GM04504 (cell line): ENCODE measurements around the gene ZNF521.

Source experiments
- DNase-seq: peaks from one replicate; pipeline ENCODE4 v3.0.0-alpha.2; 2012; ENCODE audit warnings: low read depth

ZNF521 gene

DNA sequence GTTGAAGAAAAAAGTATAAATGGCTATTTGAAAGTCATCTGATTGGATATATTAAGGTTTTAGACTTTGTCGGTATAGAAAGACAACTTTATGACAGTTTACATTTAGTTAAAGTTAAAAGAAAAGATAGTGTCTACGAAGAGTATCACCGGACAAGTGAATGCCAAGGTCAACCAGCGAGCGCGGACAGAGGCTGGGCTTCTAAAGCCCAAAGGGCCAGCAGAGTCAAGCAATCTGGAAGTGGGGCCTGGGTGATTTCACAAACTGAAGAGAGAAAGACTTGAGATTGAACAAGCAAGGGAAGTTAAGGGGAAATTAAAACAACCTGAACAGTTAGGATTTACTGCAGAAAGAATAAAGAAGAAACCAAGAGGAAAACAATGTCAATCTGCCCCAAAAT lies 16.3 kb downstream of the ZNF521 start:
- no peak for DNase-seq

DNA sequence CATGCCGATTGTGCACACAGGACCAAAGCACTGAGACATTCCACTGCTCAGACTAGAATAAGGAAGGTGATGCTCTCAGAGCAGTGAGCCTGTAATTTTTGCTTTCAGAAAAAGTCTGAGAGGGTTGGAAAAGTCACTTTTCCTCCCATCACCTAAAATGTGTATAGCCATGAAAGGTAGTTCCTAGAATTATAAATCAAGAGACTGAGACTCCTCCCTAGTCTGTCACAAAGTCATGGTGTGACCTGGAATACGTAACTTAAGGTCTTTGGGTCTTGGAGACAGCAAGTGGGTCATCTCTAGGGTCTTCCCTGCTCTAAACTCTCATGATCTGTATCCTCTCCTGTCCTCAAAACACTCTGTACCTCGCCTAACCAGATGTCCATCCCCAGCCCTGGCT lies 16.9 kb downstream of the ZNF521 start:
- DNase-seq = no peak

DNA sequence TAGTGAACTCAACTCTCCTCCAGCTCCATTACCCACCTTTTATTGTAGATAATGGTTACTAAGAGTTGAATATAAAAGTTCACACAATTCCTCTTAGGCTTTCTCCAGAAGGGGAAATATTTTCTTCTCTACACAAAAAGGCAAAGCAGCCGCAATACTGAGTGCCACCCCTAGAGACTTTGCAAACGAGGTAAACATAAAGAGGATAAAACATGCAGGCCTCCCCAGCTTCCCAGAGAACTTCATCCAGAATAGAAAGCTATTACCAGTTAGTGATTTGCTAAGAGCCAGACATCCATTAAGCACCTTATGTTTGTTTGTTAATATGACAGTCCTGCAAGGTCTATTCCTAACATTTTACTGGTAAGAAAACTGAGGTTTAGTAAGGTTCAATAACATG lies 17.4 kb downstream of the ZNF521 start:
- no peak for DNase-seq

DNA sequence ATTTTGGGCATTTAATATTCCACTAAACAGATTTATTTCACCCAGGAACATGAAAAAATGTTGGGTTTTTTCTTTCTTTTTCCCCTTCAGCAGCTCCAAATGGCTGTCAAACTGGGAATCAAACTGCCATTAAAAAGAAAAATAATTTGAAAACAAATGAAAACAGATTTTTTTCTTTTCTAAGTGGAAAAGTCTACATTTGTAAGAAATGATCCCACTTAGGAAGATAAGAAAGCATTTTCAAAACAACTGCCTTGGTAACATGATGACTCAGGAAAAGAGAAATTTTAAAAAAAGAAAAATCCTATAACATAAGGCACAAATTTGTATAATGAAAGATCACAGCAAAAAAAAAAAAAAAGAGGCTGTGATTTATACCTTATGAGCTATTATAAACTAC lies 20.0 kb downstream of the ZNF521 start:
- no peak for DNase-seq

DNA sequence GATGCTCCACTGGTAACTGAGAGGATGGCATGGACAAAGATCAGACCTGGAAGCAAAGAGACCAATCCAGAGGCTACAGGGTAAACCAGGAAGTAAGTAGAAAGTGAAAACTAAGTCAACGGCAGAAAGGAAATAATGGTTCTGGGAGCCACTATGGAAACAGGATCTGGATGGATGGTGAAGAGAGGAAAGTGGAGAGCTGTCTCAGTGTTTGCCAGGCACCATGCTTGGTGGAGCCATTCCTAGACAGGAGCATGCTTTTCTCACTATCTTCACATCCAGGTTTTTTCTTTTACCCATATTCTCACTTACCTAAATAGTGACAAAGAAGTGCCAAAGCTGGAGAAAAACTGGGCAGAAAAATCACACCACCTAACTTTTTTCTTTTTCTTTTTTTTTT lies 22.2 kb downstream of the ZNF521 start:
- DNase-seq = no peak

DNA sequence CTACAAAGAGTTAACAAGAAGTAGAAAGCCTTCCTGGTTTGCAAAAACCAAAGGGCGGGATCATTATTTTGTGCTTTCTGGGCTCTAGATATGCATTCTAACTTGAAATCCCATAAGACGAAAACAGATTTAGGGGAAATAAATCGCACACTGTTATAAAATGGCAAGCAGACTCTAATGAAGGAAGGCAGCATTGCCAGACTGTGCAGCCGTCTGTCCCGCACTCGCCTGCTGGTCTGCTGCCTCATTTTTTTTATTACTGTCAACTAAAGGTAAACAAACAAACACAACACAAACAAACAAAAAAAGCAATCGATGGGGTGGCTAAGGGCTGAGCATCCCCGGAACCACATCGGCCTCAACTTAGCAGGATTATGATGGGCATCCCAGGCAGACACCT lies 24.4 kb downstream of the ZNF521 start:
- no peak for DNase-seq

DNA sequence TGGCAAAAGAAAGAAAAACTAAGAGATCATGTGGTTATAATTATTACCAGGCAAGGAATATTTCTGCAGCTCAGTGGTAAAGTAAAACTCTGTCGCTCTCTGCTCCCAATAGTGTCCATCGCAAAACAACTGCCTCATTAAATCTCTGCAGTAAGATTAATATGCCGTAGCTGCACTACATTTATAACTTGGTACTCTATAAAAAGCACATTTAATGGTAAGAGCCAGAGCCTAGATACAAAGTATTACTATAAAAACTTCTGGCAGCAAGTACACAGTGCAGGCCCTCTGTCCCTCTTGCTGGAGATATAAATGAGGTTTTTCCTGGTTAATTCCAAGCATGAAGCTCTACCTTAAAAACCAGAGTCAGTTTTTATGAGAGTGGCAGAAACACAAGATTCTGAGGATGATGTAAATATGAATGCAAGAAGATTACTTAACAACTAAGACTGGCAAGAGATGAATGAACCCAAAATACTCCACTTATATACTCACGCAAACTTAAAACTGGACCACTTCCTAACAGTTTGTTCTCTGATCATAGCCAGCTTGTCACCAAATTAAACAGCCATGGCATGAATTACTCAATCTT lies 25.5 kb downstream of the ZNF521 start:
- peak; percentile 46 for DNase-seq

DNA sequence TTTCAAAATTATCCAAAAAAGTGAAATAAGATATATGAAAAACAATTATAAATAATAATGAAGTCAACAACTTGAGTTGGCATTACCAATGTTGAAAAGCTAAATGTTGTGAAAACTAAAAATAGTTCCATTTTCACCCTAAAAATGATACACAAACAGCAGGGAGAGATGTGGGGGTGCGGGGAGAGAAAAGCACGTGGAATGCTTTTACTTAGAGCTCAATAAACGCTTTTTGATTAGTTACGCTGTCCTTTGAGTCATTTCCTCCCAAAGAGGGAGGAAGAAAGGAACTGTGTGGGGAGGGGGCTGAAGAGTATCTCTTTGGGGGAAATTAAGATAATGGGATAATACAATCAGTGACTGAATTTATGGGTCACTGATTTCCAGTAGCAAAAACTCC lies 29.2 kb downstream of the ZNF521 start:
- no peak for DNase-seq

DNA sequence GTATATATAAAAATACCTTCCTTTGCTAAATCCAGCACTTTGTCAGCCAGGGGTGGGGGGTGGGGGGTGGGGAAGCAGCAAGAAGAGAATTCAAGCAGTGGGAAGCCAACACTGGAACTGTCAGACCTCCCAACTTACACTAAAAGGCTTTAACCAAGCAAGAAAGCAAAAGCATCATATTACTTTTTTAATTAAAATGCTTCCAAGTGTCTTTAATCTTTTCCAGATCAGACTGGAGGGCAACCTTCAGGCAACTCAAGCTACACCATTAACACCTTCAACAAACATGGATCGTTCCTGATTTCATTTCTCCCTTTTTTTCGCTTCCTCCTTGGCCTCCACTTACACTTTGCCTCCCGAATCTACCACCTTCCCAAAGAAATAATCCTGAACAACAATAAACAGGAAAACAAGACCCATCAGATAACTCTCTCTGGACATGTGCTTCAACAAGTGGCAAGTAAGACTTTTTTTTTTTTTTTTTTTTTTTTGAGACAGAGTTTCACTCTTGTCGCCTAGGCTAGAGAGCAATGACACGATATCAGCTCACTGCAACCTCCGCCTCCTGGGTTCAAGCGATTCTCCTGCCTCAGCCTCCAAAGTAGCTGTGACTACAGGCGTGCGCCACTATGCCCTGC lies 35.5 kb downstream of the ZNF521 start:
- no peak for DNase-seq

DNA sequence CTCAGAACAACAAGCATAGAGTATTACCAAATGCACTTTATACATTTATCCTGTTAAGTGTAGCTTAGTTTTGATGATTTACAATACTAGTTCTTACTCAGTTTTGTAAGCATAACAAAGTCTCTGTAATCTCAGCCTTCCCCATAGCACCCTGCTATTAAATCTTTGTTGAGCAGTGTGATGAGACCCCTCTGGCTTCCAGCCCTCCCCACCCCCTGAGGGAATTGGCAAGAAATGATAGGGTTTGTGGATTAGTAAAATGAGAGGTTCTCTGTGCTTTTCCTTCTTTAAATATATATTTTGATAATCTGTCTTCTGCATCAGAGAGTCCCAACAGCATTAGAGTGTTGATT lies 37.2 kb downstream of the ZNF521 start:
- no peak for DNase-seq

DNA sequence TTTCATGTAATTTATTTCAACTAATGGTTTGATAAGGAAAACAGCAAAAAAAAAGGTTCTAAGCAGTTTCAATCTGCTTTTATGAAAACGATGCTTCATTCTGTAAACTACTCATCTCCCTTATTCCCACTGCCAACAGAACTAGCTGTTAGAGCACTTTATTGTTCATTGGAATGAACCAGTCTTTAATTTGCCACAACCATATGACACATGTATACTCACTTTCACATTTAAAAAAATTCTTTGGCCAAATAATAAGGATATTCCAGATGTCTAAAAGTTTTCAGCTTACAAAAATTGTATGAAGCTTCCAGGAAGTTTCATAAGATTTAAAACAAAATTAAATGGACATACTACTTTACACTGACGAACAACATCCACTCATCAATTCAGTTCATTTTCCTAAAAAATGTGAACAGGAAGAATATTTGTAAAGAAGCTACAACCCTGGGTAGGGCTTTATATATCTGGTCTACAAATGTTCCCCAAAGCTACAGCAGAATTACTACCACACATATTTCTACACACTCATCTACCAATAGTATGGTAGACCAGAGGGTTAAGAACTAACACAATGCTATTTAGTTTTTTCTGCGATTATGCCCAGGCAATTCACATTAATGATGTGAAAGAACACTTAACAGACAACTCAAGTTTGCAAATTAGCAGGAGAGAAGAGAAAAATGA lies 37.7 kb downstream of the ZNF521 start:
- DNase-seq = no peak

DNA sequence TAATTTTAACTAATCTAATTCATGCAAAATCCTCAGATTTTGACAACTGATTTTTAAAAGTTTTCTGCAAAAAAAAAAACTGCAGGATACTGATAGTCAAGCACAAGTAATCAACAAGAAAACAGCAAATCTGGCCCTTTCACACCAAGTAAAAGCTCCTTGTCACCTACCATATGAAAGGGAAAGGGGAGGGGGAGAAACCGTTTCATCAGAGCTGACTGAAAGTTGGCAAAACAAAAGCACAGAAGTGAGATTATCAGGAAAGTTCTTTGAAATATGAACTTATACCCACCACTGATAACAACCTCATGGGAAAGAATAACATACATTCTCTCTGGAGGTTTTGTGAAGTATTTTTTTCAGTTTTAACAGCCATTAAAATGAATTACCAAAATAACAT lies 38.7 kb downstream of the ZNF521 start:
- DNase-seq = no peak

DNA sequence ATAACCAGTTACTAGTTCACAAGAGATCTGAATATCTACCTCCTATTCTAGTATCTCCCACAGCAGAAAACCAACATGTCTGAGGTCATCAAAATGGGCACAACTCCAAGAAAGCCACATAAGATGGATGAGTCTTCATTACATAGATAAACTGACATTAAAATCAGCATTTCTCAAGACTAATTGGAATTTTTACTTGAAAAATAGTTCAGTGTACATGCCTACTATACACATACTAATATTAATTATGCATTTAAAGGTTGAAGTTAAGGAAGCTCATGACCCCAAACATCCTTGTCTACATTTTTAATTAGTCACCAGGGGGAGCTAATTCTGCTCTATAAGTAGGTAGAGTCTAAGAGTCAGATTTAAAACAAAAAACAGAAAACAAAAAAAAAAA lies 41.9 kb downstream of the ZNF521 start:
- DNase-seq = no peak

DNA sequence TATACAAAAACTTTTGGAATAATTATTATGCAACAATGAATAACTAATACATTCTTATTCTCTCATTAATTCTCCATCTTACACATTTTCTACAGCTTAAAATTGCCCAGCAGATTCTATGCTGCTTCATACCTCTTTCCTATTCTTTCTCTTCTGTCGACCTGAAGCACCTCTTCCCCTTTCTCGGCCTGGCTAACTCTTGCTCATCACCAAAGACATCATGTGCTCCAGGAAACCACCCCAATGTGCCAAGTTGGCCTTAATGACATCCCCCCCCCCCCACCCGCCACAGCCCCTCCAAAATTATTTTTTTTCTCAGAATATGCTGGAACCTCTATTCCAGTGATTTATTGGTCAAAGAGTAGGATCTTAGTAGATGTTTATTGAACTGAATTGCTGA lies 43.6 kb downstream of the ZNF521 start:
- no peak for DNase-seq

DNA sequence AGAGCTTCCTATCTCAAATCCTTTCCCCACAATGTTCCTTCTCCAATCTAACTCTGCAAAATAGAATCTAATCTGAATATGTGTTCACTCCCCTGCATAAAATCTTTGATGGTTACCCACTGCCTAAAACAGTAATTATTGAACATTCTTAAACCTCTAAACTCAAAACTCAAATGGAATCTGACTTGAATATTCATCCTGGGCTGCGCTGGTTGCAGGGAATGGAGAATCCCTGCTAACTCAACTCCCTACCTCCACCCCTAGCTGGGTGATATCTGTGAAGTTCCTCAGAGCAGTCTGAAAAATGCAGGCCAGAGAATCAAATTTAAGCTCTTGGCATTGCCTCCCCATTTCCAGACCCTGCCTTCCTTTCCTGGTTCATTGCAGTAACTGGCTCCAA lies 44.8 kb downstream of the ZNF521 start:
- no peak for DNase-seq

DNA sequence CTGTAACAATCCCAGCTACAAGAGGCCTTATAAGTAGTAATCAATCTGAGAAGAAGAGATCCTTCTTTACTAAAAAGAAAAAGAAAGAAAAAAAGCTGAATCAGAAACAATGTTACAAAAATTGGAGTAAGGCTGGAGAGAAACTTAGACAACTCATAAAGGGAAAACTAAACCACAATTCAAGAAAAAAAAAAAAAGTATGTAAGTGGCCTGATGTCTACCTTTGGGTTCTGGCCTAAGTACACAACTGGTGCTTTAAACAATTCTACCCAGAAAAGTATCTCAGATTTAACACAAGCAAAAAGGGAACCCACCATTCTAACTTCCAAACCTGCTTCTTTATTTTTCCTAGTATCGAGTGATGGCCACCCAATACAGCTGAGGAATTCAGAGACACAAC lies 45.3 kb downstream of the ZNF521 start:
- no peak for DNase-seq

DNA sequence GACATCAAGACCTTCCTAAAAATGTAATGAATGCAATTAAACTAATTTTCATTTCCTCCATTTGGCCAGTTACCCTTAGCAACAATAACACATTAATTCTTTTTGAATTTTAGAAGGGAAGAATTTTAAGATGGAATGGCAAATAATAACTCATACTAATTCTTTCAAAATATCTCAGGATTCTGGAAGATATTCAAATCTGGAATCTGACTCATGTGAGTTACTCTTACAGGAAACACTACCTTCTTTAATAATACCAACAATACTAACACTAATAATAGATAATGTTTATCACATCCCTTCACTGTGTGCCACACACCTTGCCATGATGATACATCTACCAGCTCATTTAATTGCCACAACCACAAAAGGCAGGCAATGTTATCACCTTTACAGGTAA lies 46.4 kb downstream of the ZNF521 start:
- no peak for DNase-seq

DNA sequence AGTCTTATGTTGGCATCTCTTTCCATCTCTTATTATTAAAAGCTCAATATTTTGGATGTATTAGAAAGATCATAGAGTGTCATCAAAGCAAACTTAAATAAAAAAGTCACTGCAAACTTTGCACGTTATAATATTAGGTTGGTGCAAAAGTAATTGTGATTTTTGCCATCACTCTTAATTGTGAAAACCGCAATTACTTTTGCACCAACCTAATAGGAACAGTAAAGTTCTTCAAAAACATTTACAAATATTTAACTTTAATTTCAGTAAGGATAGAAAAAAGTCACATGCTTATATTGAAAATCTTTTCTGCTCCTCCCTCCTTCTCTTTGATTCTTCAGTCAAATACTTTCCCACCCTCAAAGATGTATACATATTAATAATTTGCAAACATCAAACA lies 51.5 kb downstream of the ZNF521 start:
- DNase-seq = no peak

DNA sequence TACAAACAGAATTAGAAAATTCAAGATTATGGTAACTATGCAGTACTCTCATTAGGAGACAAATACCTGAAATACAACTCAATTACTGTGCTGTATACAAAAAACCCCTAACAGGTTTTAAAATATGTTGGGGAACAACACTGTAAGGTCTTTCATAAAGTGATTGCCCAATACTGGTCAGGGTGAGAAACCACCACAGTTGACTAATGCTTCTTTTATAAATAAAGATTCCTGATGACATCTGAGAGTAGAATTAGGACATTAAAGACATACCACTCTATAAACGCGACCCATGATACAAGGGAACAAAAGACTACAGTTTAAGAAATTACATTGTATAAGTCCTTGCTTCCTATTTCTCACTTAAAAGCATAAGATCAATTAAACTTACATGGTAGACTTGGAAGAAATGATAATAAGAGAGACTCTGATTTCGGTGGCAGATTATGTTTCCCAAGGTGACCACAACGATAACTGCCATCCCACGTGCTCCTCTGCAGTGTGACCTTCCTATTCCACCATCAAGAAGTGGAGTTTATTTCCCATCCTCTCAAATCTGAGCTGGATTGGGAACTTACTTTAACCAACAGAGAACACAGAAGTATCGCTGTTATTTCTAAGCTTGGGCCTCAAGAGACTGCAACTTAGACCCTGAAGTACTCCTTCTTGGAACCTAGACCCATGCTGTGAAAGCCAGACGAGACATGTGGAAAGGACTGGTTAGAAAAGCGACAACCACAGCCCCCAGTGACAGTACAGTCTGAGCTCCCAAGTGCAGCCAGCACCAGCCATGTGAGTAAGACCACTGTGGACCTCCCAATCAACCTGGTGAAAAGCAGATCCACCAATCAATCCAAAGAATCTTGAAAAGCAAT lies 52.3 kb downstream of the ZNF521 start:
- DNase-seq = no peak

DNA sequence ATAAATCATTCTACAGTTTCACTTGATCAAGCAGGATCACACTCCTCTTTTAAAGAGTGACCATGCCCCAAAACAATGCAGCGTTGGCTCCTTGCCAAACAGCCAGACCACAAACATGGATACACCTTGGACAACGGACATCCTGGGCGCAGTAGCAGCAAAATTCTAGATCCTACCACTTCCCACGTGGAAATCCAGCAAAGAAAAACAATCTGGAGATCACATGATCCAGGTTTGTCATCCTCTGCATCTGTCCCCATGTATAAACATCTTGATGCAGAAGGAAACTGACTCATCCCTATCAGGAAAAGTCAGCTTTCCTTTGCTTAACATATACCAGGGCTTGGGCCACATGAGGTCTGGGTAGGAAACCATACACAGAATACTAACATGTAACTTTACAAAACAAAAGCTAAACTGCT lies 53.1 kb downstream of the ZNF521 start:
- peak; percentile 79 for DNase-seq

DNA sequence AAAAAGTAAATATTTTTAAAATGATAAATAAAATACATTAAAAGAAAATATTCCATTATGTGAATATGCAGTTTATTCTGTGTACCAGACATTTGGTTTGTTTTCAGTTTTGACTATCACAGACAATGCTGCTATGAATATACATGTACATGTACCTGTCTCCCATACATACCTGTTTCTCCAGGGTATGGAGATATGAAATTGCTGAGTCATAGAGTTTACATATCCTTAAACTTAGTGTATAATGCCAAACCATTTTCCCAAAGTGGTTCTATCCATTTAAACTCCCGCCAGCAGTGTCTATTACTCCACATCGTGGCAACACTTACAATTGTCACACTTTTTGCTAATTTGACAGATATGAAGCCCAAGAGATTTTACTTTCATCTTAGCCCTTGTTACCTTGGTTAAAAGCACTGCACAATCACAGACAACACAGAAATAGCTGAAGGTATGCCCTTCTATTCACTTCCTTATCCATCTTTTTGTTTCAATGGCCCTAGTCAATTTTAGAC lies 56.3 kb downstream of the ZNF521 start:
- no peak for DNase-seq

DNA sequence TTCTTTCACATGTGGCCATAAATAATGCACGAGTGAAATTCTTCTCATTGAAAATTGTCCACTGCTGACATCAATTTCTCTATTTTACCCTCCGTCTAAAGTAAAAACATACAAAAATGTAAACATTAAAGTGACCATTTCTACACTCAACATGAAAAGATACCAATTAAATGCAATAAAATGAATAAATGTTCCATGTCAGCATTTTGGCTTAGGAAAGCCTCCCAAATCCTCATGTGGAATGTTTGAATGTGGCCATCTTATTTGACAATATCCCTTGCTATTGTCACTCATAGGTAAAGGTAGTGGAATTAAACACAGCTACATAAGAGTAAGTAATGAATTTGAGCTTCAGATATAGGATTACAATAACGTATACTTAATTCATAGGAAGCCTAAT lies 60.8 kb downstream of the ZNF521 start:
- DNase-seq = no peak
